NCI-H2171 treated with DMSO at 0.1 percent for 48 hours (cell line): ENCODE results near the gene C2CD4A.
"Not testable (repeated sequence)": the region's sequence is repeated elsewhere in the genome, so short reads cannot be mapped to it uniquely, and the experiment has no call there.

Experiments
- DNase-seq: peaks from one replicate; lab custom pipeline; 2025; lab: John Stamatoyannopoulos, UW

Gene C2CD4A, protein sequence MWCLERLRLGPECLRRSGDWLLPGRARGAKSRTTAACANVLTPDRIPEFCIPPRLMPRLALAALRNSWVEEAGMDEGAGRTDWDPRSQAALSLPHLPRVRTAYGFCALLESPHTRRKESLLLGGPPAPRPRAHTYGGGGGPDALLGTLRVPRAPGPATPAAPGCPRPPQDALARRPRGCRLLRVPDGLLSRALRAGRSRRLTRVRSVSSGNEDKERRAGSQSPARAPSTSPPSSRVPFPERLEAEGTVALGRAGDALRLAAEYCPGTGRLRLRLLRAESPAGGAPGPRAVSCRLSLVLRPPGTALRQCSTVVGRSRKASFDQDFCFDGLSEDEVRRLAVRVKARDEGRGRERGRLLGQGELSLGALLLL

DNA sequence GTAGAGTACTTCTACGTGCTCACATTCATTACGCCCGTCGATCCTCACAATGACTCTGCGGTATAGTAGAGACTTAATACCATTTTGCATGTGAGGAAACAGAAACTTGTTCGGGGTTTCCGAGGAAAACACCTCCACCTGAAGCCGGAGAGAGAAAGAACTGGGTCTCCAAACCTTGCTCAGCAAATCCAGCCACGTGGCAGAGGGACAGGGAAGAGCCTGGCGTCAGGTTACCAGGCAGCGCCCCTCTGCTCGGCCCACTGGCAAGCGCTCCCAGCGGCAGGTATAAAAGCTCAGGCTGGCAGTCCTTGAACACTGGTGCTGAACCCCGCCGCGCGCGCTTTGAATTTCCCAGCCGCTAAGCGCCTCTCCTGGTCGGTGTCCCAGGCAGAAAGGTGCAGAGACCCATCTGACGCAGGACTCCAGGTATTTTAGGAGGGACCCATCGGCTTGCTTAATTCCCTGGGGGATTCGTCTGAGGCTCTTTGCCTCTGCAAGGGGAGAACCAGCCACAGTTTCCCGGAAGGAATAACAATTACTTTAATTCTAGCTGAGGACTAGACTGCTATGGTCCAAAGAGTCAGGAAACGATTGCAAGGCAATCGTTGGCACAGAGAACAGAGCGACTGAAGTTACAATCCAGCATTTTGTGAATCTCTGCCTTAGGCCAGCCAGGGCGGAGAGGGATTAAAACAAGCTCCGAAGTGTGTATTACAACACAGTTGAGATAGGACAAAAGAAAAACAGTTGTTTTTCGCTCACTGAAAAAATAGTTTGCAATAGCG is at the start of gene C2CD4A:
Gene C2CD4A (plus strand): TSS at position 315 of the 785 bp plus-strand sequence. CDS start 637 bp downstream, outside the sequence.
- DNase-seq, result peak; percentile 92

DNA sequence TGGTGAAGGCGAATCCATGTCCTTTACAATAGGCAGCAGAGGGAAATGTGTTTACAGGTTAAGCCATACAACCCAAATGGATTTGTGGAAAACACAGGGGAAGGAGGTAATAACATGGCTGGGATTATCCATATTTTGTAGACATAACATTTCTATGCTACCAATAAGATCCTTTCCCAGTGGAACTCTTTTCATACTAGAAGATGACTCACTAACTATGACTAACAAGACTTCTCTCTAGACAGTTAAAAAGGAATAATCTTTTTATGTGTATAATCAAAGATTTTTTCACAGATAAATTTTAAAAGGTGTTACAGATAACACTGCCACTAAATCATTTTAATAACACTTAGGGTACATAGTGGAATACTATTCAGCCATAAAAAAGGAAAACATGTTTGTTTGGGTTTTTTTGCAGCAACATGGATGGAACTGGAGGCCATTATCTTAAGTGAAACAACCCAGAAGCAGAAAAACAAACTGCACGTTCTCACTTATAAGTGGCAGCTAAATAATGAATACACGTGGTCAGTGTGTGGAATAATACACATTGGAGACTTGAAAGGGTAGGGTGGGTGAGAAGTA is 46.1 kb upstream of the C2CD4A start:
- DNase-seq, result no peak

DNA sequence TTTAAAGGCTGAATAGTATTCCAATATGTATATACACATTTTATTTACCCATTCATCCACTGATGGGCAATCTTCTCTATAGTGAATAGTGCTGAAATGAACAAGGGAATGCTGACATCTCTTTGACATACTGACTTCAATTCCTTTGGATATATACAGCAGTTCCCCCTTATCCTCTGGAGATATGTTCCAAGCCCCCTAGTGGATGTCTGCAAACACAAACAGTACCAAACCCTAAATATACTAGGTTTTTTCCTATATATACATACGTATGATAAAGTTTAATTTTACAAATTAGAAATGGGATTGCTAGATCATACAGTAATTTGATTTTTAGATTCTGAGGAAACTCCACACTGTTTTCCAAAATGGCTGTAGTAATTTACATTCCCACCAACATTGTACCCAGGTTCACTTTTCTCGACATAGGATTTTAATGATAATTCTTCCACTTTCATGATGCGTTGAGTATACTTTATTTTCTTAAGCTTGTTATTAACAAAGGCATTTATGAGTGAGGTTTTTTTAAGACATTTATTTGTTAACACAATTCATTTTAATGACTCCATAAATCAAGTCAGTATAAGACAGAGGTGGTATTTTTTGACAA is 44.7 kb upstream of the C2CD4A start:
- no peak for DNase-seq

DNA sequence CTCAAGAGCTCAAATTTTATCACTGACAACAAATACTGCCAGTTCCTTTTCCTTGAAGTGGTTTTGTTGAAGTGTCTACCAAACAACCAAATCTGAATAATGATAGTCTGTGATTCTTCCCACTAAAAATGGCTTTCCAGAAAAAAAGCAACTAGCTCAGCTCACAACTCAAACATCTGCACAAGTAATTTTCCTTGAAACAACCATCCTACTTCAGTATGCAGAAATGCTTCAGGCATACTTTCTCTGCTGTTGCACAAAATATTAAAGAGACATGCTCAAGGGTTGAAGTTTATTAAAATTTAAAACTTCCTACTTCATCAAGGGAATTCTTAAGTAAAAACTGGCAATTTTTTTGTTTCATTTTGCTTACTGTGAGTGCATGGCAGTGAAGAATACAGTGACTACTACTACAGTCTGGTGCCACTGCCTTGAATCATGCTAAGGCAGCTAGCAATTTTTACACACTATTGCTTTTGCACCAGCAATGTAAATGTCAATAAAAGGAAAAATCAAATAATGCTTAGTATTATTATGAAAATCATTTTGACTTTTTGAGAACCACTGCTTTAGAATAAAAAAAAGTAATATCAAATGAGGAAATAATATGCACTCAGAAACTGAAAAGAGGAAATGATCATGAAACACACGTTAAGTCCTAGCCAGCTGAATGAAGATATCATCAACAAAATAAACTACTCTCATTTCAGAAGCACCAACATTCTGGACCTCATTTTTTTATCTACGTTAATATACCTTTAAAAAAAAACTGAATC is 40.1 kb upstream of the C2CD4A start:
- no peak for DNase-seq

DNA sequence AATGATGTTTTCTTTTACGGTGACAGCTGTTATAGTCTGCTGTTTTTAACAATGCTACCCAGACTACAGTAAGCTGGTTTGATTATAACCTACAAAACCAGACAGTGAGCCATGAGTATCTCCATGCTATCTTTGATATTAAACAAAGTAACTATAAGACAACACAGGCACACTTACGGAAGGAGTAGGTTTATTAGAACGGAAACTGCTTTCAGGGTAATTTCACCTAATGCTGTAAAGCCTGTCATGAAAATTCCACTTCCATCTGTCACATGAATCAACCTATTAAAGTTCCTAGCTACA is 39.6 kb upstream of the C2CD4A start:
- DNase-seq, result peak; percentile 22

DNA sequence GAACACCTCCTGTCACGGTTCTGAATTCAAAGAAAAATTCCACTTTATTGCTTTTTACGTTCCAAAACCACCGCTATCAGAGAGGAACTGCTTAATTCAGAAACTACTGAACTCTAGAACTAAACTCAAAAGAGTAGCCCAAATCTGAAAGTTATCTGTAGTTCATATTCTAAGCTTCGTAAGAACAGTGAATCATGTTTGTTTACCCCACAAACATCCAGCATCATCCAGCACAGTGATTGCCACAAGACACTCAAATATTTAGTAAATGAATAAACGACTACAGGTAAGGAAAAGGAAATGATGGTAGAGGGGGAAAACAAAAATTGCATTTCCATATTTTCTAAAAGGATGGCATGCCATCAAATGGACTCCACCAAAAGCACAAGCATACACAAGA is 38.9 kb upstream of the C2CD4A start:
- DNase-seq, result no peak

DNA sequence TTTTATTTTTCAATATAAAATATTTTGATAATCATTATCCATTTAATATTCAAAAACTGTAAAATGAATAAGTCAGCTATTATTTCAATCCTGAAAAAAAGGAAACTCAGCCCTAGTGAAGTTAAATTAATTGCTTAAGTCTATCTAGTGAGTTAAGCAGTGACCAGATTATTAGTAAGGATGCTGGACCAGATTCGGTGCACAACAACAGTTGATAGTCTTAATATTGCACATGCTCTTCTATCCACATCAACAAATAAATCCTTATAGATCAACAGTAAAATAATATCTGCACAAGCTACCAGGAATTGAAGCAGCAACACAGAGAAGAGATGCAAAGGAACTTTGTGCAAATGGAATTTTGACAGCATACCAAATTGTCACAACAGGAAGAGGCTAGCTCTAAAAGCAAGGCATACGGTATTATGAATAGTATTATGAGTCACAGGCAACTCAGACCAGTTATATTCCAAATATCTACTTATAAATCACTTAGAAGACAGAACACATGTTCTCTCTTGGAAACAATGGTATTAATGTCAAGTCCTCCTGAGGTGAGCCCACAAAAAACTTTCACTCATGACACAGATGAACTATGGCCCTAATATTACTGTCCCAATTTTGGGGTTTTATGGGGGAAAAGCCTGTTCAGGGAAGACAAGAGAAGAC is 31.4 kb upstream of the C2CD4A start:
- no peak for DNase-seq

DNA sequence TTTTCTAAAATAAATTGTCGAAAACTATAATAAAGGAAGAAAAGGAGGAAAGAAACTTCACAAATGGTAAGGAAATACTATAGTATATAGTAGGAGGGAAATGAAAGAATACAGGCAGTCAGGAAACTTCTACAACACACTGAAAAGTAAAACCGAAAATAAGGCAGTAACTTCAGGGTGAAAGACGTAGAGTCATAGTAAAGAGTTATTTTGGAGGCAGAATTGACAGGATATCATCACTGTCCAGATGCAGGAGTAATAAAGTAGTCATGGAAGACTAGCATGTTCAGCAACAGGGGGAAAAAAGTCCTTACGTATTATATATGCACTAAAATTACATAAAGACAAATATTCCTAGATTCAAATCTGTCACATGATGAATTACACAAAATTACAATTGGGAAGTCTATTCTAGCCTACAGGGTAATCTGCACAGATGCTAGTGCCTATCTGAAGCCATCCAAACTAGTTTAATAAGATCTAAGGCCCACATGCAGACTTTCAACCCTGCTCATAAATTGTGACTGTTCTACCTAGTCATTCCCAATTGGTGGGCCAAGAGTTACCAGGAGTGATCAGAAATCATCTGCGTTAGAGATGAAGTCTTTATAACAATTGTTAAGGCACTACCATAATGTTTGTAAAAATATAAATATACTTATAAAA is 20.6 kb upstream of the C2CD4A start:
- DNase-seq, result no peak

DNA sequence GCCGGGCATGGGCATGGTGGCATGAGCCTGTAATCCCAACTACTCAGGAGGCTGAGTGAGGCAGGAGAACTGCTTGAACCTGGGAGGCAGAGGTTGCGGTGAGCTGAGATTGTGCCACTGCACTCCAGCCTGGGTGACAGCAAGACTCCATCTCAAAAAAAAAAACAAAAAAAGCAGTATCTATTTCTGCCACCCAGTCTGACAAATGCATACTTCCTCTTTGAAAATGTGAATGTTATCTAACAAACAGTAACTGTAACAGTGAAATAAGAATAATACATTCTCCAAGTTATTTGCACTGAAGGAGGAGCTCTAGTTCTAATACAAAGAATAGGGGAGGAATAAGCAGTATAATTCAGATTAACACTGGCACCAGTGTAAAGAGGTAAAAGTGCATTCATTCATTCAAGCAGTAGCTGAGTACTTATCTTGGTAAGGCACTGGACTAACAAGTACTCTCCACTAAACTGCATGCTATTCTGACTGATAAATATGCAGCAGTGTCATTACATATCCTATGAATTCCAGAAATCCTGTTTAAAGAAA is 19.4 kb upstream of the C2CD4A start:
- no peak for DNase-seq

DNA sequence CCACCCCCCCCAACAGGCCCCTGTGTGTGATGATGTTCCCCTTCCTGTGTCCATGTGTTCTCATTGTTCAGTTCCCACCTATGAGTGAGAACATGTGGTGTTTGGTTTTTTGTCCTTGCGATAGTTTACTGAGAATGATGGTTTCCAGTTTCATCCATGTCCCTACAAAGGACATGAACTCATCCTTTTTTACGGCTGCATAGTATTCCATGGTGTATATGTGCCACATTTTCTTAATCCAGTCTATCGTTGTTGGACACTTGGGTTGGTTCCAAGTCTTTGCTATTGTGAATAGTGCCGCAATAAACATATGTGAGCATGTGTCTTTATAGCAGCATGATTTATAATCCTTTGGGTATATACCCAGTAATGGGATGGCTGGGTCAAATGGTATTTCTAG is 18.5 kb upstream of the C2CD4A start:
- DNase-seq, result not testable (repeated sequence)

DNA sequence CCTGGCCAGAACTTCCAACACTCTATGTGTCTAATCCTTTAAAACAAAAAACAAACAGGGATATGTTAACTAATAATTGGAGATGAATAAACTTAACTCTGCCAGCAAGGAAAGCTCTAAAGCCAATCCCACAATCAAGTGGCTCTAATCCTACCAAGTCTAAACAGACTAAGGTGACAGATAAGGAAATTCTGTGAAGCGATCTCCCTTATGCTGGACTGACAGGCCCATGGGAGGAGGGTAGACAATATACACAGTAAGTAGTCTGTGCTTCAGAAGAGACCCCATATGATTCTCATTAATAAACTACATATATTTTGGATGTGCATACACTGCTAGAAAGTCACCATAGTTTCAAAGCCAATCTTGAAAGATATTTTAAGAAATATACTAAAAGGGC is 16.7 kb upstream of the C2CD4A start:
- no peak for DNase-seq

DNA sequence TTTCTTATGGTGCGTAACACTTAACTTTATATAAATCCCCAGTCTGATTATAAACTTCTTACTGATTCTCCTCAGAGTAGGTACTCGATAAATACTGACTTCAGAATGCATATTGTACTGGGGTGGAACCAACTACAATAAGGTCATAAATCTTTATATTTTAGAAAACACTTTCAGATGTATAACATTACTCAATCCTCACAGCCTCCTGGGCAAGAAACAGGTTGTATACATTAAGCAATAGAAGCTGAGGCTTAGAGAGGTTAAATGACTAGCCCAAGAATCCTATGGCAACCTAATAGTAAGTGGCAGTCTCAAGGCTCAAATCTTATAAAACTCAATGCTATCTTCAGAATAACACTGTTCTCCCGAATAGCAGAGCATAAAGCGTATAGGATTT is 15.6 kb upstream of the C2CD4A start:
- no peak for DNase-seq

DNA sequence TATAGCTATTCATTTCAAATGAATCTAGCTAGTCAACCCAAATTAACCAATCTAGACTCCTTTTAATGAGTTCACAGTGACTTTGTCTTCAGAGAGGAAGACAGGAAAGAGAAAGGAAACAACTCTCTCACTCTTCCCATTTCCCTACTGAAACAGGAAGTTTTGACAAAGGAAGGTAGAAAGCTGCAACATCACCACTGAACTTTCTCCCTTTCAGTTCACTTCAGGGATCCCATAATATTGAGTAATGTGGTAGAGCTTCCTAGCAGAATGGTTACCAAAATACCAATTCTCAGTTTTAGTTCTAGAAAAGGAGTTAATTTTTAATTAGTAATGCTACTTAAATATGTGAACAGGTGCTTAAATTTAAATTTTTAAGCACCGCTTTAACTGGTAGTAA is 14.1 kb upstream of the C2CD4A start:
- DNase-seq, result no peak

DNA sequence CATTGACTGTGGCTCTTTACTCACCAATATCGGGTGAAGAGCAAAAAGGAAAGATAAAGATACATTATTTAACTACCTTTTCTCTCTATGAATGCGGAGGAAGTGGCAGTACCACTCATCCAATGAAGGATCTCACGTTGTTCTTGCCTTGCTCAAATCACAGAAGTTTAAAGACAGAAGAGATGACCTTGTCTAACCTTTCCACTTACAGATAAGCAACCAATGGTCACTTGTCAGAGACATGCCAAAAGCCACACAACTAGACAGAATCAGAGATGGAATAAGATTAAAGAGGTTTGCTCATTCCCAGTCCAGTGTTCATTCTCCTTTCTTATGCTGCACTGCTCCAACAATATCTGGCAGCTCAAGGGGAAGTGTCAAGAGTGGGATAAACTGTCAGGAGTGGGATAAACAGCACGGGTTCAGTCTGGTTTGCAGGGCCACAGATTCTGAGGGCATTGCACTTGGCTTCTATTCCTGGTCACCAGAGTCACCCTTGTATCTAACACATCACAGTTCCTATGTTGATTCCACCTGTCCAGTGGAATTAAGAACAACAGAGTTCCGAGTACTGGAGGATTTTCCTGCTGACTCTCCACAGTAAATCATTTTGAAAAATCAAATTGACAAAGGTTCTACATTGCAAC is 13.2 kb upstream of the C2CD4A start:
- DNase-seq, result no peak

DNA sequence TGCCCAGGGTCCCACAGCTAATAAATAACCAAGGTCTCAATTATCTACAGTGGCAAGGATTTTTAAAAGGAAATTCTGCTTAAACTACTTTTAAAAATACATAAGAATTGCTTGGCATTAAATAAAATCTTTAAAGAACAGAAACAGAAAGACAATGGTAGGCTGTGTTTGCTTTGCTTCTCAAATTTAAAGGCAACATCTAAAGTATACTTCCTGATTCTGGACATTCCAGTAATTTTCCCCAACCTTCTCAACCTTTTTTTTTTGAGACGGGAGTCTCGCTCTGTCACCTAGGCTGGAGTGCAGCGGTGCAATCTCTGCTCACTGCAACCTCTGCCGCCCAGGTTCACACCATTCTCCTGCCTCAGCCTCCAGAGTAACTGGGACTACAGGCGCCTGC is 11.8 kb upstream of the C2CD4A start:
- DNase-seq, result no peak

DNA sequence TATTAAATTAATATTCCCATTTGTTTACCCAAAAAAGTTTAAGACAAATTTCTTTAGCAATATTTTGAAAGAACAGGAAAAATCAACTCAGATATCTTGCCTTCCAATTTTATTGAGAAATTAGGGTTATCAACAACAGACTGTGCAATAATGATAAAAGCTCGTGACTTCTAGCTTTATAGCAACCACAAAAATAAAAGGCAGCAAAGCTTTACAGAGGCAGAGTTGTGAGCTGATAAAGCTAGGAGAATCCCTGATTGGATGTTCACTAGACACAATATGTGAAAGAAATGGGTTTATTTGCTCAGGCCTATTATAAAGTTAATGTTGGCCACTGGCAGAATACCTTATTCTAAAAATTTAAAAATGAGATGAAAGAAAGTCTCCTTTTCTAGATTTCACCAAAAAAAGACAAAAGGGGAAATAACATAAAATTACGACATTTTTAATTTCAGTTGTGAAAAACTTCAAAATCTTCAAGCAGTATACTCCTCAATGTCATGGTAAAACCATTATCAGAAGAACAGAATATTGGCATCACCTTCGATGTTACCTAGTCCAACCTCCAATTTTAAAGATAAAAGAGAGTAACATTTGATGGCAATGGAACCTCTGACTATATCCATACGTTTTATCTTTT is 9.3 kb upstream of the C2CD4A start:
- no peak for DNase-seq

DNA sequence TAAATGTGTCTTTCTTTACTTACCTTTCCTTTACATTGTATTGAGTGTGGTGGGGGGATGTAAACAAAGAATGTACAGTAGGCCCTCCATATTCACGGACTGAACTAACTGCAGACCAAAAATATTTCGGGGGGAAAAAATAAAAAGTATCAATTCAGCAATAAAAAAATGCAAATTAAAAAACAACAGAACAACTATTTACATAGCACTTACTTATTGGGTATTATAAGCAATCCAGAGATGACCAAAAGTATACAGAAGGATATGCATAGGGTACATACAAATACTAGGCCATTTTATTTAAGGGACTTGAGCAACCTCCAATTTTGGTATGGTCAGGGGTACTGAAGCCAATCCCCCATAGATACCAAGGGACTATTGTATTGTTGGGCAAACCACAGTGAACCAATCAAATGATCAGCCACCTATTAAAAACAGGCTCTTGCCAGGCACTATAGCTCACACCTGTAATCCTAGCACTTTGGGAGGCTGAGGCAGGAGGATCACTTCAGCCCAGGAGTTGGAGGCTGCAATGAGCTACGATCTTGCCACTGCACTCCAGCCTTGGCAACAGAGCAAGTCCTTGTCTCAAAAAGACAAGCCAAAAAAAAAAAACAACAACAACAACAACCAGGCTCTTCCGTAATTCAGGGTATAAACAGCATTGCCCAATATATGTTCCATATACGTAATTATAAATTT is 8.3 kb upstream of the C2CD4A start:
- DNase-seq, result no peak

DNA sequence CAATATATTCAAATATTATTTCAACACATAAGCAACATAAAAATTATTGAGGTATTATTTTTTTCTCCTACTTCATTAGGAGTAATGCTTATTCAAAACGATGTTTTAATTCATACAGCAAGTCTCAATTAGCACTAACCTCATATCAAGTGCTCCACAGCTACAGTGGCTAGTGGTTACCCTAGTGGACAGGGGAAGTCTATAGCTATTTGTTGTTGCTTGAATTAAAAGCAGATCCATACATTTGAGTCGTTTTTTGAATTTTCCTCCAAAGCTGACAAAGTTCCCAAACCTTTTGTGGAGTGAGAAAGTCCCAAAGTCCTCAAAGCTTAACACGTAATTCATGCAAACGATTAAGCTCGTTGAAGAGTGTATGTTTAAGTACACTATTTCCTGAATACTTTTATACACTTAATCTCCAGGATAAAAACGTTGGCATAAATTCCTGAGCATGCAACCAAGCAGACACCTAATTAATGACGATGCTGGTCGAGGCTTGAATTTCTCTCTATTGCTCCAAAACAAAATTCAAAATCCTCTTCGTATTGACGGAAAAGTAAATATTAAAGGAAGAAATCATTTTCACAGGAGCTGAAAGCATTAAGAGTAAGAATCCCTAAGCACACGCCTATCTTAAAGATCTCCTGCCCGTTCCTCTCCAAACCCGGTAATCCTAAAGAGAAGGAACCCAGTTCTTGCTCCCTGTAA is 7.5 kb upstream of the C2CD4A start:
- DNase-seq, result no peak

DNA sequence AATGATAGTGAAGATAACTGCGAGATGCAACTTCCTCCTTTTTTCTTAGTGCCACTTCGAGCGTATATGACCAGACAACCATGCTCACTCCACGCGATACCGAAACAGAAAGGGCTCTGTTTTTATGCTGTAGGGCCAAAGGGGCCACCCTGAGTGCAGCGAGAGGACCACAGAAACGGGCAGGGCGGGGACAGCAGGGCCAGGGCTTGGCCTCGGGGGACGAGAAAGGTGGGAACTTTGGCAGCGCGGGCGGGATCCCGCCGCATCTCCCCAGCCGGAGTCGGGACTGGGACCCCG is 7.0 kb upstream of the C2CD4A start:
- peak; percentile 40 for DNase-seq
